ENCODE data around the gene ZNF559.

DNA sequence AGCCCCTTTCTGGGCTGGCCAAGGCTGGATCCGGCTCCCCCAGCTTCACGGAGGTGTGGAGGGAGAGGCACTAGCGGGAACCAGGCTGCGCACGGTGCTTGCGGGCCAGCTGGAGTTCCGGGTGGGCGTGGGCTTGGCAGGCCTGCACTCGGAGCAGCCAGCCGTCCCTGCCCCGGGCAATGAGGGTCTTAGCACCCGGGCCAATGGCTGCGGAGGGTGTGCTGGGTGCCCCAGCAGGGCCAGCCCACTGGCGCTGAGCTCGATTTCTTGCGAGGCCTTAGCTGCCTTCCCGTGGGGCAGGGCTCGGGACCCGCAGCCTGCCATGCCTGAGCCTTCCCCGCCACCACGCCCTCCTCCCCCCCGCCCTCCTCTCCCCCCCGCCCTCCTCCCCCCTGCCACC lies 2.6 kb upstream of the ZNF559 start:
- TF ChIP-seq, protein P1, sequence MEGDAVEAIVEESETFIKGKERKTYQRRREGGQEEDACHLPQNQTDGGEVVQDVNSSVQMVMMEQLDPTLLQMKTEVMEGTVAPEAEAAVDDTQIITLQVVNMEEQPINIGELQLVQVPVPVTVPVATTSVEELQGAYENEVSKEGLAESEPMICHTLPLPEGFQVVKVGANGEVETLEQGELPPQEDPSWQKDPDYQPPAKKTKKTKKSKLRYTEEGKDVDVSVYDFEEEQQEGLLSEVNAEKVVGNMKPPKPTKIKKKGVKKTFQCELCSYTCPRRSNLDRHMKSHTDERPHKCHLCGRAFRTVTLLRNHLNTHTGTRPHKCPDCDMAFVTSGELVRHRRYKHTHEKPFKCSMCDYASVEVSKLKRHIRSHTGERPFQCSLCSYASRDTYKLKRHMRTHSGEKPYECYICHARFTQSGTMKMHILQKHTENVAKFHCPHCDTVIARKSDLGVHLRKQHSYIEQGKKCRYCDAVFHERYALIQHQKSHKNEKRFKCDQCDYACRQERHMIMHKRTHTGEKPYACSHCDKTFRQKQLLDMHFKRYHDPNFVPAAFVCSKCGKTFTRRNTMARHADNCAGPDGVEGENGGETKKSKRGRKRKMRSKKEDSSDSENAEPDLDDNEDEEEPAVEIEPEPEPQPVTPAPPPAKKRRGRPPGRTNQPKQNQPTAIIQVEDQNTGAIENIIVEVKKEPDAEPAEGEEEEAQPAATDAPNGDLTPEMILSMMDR (IDR thresholded peaks at IDR 0.05): no peak
- TF ChIP-seq POLR2A (IDR thresholded peaks at IDR 0.05): no peak

Data from ovary (tissue), 3 donors.